ENCODE measurements around the gene KIF26A.

GRCh38 chr14:104132981-104133380, 5.4 kb upstream of the KIF26A start:
- no peak for TF ChIP-seq POLR2A (IDR thresholded peaks at IDR 0.05; ENCODE audit: low read depth, low read length)
- TF ChIP-seq CTCF (conservative IDR thresholded peaks at IDR 0.05; ENCODE audit: low read depth, low read length), result no peak
- no peak for TF ChIP-seq BHLHE40 (IDR thresholded peaks at IDR 0.05; ENCODE audit: low read depth, low read length)
- TF ChIP-seq NFE2L2 (IDR thresholded peaks at IDR 0.05; ENCODE audit: low read depth, low read length), result no peak
- no peak for TF ChIP-seq MAZ (IDR thresholded peaks at IDR 0.05; ENCODE audit: borderline replicate concordance, low read depth, low read length)
- no peak for TF ChIP-seq MAFK (IDR thresholded peaks at IDR 0.05; ENCODE audit: low read depth, low read length)
- no peak for TF ChIP-seq RFX5 (IDR thresholded peaks at IDR 0.05; ENCODE audit: low read depth, low read length)
- TF ChIP-seq RAD21 (IDR thresholded peaks at IDR 0.05; ENCODE audit: low read length), result no peak
- no peak for TF ChIP-seq RCOR1 (IDR thresholded peaks at IDR 0.05; ENCODE audit: insufficient replicate concordance, low read length)
- no peak for TF ChIP-seq MXI1 (IDR thresholded peaks at IDR 0.05; ENCODE audit: borderline replicate concordance, low read depth, low read length)
- no peak for TF ChIP-seq FOS (IDR thresholded peaks at IDR 0.05; ENCODE audit: low read depth, low read length)
- no peak for TF ChIP-seq CEBPB (IDR thresholded peaks at IDR 0.05; ENCODE audit: low read depth, low read length)

All from IMR-90 (cell line).